IMR-90 (cell line): ENCODE data around the gene NBEA. TPM values are rescaled to one million over a fixed set of nuclear protein-coding genes. Genes with fewer than 3 reads are reported as not detected.

ENCODE experiments used
- ATAC-seq: fragments of 200-7000 bp; cut with Tn5 transposase; 2 replicates; pipeline ENCODE4 v1.9.1; 2020; ENCODE audit warnings: low read depth, mild to moderate bottlenecking, moderate library complexity
- BruUV-seq: library from RNA; stranded (reverse); fragments of 400-500 nt; replicated peaks from 2 replicates; lab custom pipeline; 2021; lab: Mats Ljungman, UMichigan
- CTCF ChIA-PET: fragments of 300-600 bp; formaldehyde crosslinking; extraction: SDS; loops from one replicate; lab custom pipeline; 2021; ENCODE audit warnings: antibody characterized with exemption; lab: Yijun Ruan, JAX
- POLR2A ChIA-PET: fragments of 300-600 bp; sonication (Branson Sonifier 250); formaldehyde crosslinking; loops from one replicate; lab custom pipeline; 2022; ENCODE audit warnings: antibody characterized with exemption; ENCODE audit not compliant: unreplicated experiment; lab: Charles Lee
- DNase-seq: peaks from one replicate; pipeline ENCODE4 v3.0.0; 2013
- H2AFZ ChIP-seq: replicated peaks from 2 replicates; pipeline ENCODE3; 2013; ENCODE audit warnings: low read length, mild to moderate bottlenecking; ENCODE audit not compliant: poor library complexity
- H2AK5ac ChIP-seq: 2 replicates; pipeline ENCODE4 v1.6.1; 2013; ENCODE audit warnings: low read depth, low read length, inconsistent platforms
- H2AK9ac ChIP-seq: replicated peaks from 2 replicates; pipeline ENCODE3; 2013; ENCODE audit warnings: mild to moderate bottlenecking, low read depth, low read length, moderate library complexity; ENCODE audit not compliant: poor library complexity
- H2BK120ac ChIP-seq: 2 replicates; pipeline ENCODE4 v1.6.1; 2013; ENCODE audit warnings: low read depth, low read length, inconsistent platforms
- H2BK15ac ChIP-seq: 3 replicates; pipeline ENCODE4 v1.6.1; 2013; ENCODE audit warnings: low read depth, low read length, inconsistent platforms
- H2BK20ac ChIP-seq: 2 replicates; pipeline ENCODE4 v1.6.1; 2013; ENCODE audit warnings: low read depth, mild to moderate bottlenecking, inconsistent platforms, low read length, moderate library complexity
- H2BK5ac ChIP-seq: 2 replicates; pipeline ENCODE4 v1.6.1; 2013; ENCODE audit warnings: mild to moderate bottlenecking, low read depth, low read length, inconsistent platforms; ENCODE audit not compliant: poor library complexity, severe bottlenecking
- H3K14ac ChIP-seq: replicated peaks from 2 replicates; pipeline ENCODE4 v1.6.1; 2013; ENCODE audit warnings: low read depth, low read length, inconsistent platforms
- H3K18ac ChIP-seq: 2 replicates; pipeline ENCODE4 v1.6.1; 2013; ENCODE audit warnings: low read depth, low read length, control low read depth
- H3K23ac ChIP-seq: 2 replicates; pipeline ENCODE4 v1.6.1; 2013; ENCODE audit warnings: low read depth, low read length, inconsistent platforms
- H3K27ac ChIP-seq: 2 replicates; pipeline ENCODE4 v1.5.1; 2013; ENCODE audit warnings: mild to moderate bottlenecking, control low read depth, low read length; ENCODE audit not compliant: insufficient read depth
- H3K27me3 ChIP-seq: 2 replicates; pipeline ENCODE4 v1.6.1; 2013; ENCODE audit warnings: low read length; ENCODE audit not compliant: control insufficient read depth, insufficient read depth
- H3K36me3 ChIP-seq: 2 replicates; pipeline ENCODE4 v1.6.1; 2013; ENCODE audit warnings: low read length, mixed read lengths; ENCODE audit not compliant: control insufficient read depth, insufficient read depth
- H3K4ac ChIP-seq: 2 replicates; pipeline ENCODE4 v1.6.1; 2013; ENCODE audit warnings: low read depth, low read length, inconsistent platforms
- H3K4me1 ChIP-seq: 2 replicates; pipeline ENCODE4 v1.6.1; 2013; ENCODE audit warnings: low read length, mixed read lengths; ENCODE audit not compliant: control insufficient read depth, insufficient read depth
- H3K4me2 ChIP-seq: 2 replicates; pipeline ENCODE4 v1.6.1; 2013; ENCODE audit warnings: low read depth, mild to moderate bottlenecking, control low read depth, low read length, moderate library complexity
- H3K4me3 ChIP-seq: 2 replicates; pipeline ENCODE4 v1.5.1; 2013; ENCODE audit warnings: low read depth, mild to moderate bottlenecking, control low read depth, low read length, moderate library complexity; ENCODE audit not compliant: insufficient read depth
- H3K56ac ChIP-seq: 2 replicates; pipeline ENCODE4 v1.6.1; 2013; ENCODE audit warnings: low read length, inconsistent platforms; ENCODE audit not compliant: insufficient read depth; ENCODE audit errors: extremely low read depth
- H3K79me1 ChIP-seq, 2 experiments: 2 replicates each; pipeline ENCODE4 v1.6.1; 2013; ENCODE audit warnings: low read length in 2 of 2, inconsistent platforms in 1 of 2, low read depth in 1 of 2
- H3K9ac ChIP-seq: 2 replicates; pipeline ENCODE4 v1.6.1; 2013; ENCODE audit warnings: low read depth, low read length, control low read depth
- H3K9me1 ChIP-seq: 2 replicates; pipeline ENCODE4 v1.6.1; 2013; ENCODE audit warnings: low read length, inconsistent platforms; ENCODE audit not compliant: insufficient read depth
- H3K9me3 ChIP-seq: 2 replicates; pipeline ENCODE4 v1.6.1; 2013; ENCODE audit warnings: low read length; ENCODE audit not compliant: control insufficient read depth, insufficient read depth
- H4K20me1 ChIP-seq: 2 replicates; pipeline ENCODE4 v1.6.1; 2013; ENCODE audit warnings: low read length, inconsistent platforms; ENCODE audit not compliant: insufficient read depth
- H4K5ac ChIP-seq: 2 replicates; pipeline ENCODE4 v1.6.1; 2013; ENCODE audit warnings: mild to moderate bottlenecking, low read depth, low read length, control low read depth
- H4K8ac ChIP-seq, 2 experiments: 2 replicates each; pipeline ENCODE4 v1.6.1; 2013; ENCODE audit warnings: low read depth in 2 of 2, low read length in 2 of 2, control low read depth in 1 of 2, inconsistent platforms in 1 of 2
- H4K91ac ChIP-seq: 2 replicates; pipeline ENCODE4 v1.6.1; 2013; ENCODE audit warnings: low read depth, low read length, inconsistent platforms; ENCODE audit not compliant: insufficient read depth
- BHLHE40 ChIP-seq: fragments of 150-350 bp; IDR thresholded peaks from 2 replicates; pipeline ENCODE4 v1.6.1; 2016; ENCODE audit warnings: mild to moderate bottlenecking, low read depth, low read length
- CEBPB ChIP-seq: IDR thresholded peaks from 2 replicates; pipeline ENCODE4 v1.6.1; 2012; ENCODE audit warnings: low read depth, low read length, improper control_type of control experiment
- CHD1 ChIP-seq: IDR thresholded peaks from 2 replicates; pipeline ENCODE4 v1.6.1; 2012; ENCODE audit warnings: low read depth, low read length, improper control_type of control experiment
- ELK1 ChIP-seq: fragments of 150-350 bp; IDR thresholded peaks from 2 replicates; pipeline ENCODE4 v1.6.1; 2016; ENCODE audit warnings: low read depth, mild to moderate bottlenecking, low read length, moderate library complexity, borderline replicate concordance
- FOS ChIP-seq: fragments of 150-350 bp; IDR thresholded peaks from 2 replicates; pipeline ENCODE4 v1.6.1; 2016; ENCODE audit warnings: low read depth, low read length
- MAFK ChIP-seq: IDR thresholded peaks from 2 replicates; pipeline ENCODE4 v1.6.1; 2012; ENCODE audit warnings: low read depth, low read length, improper control_type of control experiment
- MAZ ChIP-seq: IDR thresholded peaks from 2 replicates; pipeline ENCODE4 v1.6.1; 2012; ENCODE audit warnings: low read depth, mild to moderate bottlenecking, low read length, improper control_type of control experiment, moderate library complexity, borderline replicate concordance
- NFE2L2 ChIP-seq: fragments of 150-350 bp; IDR thresholded peaks from 2 replicates; pipeline ENCODE4 v1.6.1; 2016; ENCODE audit warnings: low read depth, mild to moderate bottlenecking, low read length
- POLR2A ChIP-seq: IDR thresholded peaks from 2 replicates; pipeline ENCODE4 v1.6.1; 2012; ENCODE audit warnings: mild to moderate bottlenecking, low read depth, low read length
- RAD21 ChIP-seq: IDR thresholded peaks from 2 replicates; pipeline ENCODE4 v1.6.1; 2012; ENCODE audit warnings: low read length, improper control_type of control experiment
- RCOR1 ChIP-seq: IDR thresholded peaks from 2 replicates; pipeline ENCODE4 v1.6.1; 2012; ENCODE audit warnings: mild to moderate bottlenecking, low read length, improper control_type of control experiment; ENCODE audit not compliant: insufficient replicate concordance
- RFX5 ChIP-seq: IDR thresholded peaks from 2 replicates; pipeline ENCODE4 v1.8.0; 2012; ENCODE audit warnings: low read depth, mild to moderate bottlenecking, low read length, moderate library complexity
- SMC3 ChIP-seq: fragments of 150-350 bp; IDR thresholded peaks from 2 replicates; pipeline ENCODE4 v1.6.1; 2016; ENCODE audit warnings: low read depth, mild to moderate bottlenecking, antibody characterized with exemption, low read length, moderate library complexity
- dilution Hi-C: fragments of 300-500 bp; cut with HindIII; formaldehyde crosslinking; loops from one replicate; pipeline ENCODE4 v1.14.3; 2018; ENCODE audit warnings: low sequenced_read_pairs; ENCODE audit not compliant: unreplicated experiment
- in situ Hi-C: fragments of 300-500 bp; cut with MboI; formaldehyde crosslinking; loops from 3 replicates; pipeline ENCODE4 v1.14.3; 2019; ENCODE audit warnings: low sequenced_read_pairs, inconsistent platforms, mixed read lengths
- intact Hi-C: fragments of 100-400 bp; cut with micrococcal nuclease; formaldehyde crosslinking; loops from 2 replicates; pipeline ENCODE4 v1.10.0; 2022
- polyA plus RNA-seq, 3 experiments: library from polyadenylated mRNA; depleted of rRNA; stranded (reverse); fragments of >200 nt; gene quantifications; 2 replicates each; pipeline ENCODE4 v1.2.3, GENCODE V29; 2012; ENCODE audit warnings: low replicate concordance in 1 of 3
- total RNA-seq: library from RNA; depleted of rRNA; stranded (reverse); fragments of >200 nt; gene quantifications from 2 replicates; pipeline ENCODE4 v1.2.3, GENCODE V29; 2012
- TF ChIP-seq, protein P1 (sequence below): conservative IDR thresholded peaks from 2 replicates; pipeline ENCODE4 v1.5.1; 2012; ENCODE audit warnings: mild to moderate bottlenecking, low read depth, low read length, improper control_type of control experiment

The NBEA gene
- total and polyA plus RNA-seq, 2 of the 4 experiments (the other 2 are of a cell fraction), result 0.82 to 2.2 TPM

DNA sequence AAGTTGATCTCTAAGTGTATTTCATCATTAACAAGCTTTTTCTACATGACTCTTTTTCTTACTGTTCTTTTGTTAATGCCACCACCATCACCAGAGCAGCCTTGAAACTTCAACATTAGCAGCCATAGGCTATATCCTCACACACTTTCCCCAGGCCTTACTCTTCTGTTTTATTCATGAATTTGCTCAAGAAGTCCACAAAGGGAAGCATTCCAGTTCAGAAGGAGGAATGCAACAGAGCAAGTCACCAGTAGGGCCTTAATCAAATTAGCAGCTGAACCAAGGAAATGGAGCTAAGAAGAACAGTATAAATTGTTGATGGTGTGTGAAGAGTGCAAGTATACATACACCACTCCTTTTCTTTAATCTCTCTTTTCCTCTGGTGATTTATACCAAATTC, 223.1 kb downstream of the NBEA start:
- no peak overlapping the region for H4K5ac ChIP-seq
- no peak overlapping the region for H3K18ac ChIP-seq
- H2BK20ac ChIP-seq, result no peak overlapping the region
- no peak overlapping the region for H3K56ac ChIP-seq
- no peak for DNase-seq
- no peaks in the 10 kb centered on the region for H3K4me1 ChIP-seq
- ATAC-seq, result no peak
- no peaks in the 10 kb centered on the region for H3K27me3 ChIP-seq
- ChIA-PET CTCF (interaction anchor here (0.6 to 1.4 kb wide), 2 partner anchors 15 to 831 kb away, joined by 4 read pairs; no protein-coding TSS in a partner anchor), POLR2A (no interaction called here)
- no peak overlapping the region for H3K23ac ChIP-seq
- no peak overlapping the region for H3K4me2 ChIP-seq
- H3K14ac ChIP-seq, result no peak overlapping the region
- H2AK5ac ChIP-seq, result no peak overlapping the region
- no peak for TF ChIP-seq RCOR1
- TF ChIP-seq NFE2L2, result no peak
- TF ChIP-seq MAFK, result no peak
- TF ChIP-seq POLR2A, result no peak
- no peak for TF ChIP-seq CEBPB
- TF ChIP-seq CHD1, result no peak
- no peak for TF ChIP-seq RFX5
- TF ChIP-seq FOS, result no peak
- TF ChIP-seq RAD21, result no peak
- no peak for TF ChIP-seq ELK1
- no peak for TF ChIP-seq BHLHE40
- no peak for TF ChIP-seq MAZ
- no peak for TF ChIP-seq SMC3
- TF ChIP-seq, protein P1, sequence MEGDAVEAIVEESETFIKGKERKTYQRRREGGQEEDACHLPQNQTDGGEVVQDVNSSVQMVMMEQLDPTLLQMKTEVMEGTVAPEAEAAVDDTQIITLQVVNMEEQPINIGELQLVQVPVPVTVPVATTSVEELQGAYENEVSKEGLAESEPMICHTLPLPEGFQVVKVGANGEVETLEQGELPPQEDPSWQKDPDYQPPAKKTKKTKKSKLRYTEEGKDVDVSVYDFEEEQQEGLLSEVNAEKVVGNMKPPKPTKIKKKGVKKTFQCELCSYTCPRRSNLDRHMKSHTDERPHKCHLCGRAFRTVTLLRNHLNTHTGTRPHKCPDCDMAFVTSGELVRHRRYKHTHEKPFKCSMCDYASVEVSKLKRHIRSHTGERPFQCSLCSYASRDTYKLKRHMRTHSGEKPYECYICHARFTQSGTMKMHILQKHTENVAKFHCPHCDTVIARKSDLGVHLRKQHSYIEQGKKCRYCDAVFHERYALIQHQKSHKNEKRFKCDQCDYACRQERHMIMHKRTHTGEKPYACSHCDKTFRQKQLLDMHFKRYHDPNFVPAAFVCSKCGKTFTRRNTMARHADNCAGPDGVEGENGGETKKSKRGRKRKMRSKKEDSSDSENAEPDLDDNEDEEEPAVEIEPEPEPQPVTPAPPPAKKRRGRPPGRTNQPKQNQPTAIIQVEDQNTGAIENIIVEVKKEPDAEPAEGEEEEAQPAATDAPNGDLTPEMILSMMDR, result no peak
- no TSS peak for BruUV-seq
- no peaks in the 10 kb centered on the region for H3K9me3 ChIP-seq
- H3K79me1 ChIP-seq, result no peaks in the 10 kb centered on the region
- no peak overlapping the region for H3K27ac ChIP-seq
- no peak overlapping the region for H4K91ac ChIP-seq
- no peak overlapping the region for H4K8ac ChIP-seq
- no peak overlapping the region for H2AK9ac ChIP-seq
- H3K36me3 ChIP-seq, result no peaks in the 10 kb centered on the region
- no peak overlapping the region for H3K4ac ChIP-seq
- dilution Hi-C loops (no loop called here), intact Hi-C loops (loop anchor here (10.0 kb wide), 1 partner anchor 1610 kb away; no protein-coding TSS in a partner anchor), in situ Hi-C loops (loop anchor here (25.0 kb wide), 1 partner anchor 1603 kb away; no protein-coding TSS in a partner anchor)
- no peak overlapping the region for H2BK120ac ChIP-seq
- H3K9me1 ChIP-seq, result no peaks in the 10 kb centered on the region
- H3K4me3 ChIP-seq, result no peak overlapping the region
- no peak overlapping the region for H2BK15ac ChIP-seq
- no peak overlapping the region for H3K9ac ChIP-seq
- no peak overlapping the region for H2AFZ ChIP-seq
- no peaks in the 10 kb centered on the region for H4K20me1 ChIP-seq
- H2BK5ac ChIP-seq, result no peak overlapping the region
